LHCN-M2 (cell line): ENCODE results near the gene AKIP1. TPM values are rescaled to one million over a fixed set of nuclear protein-coding genes. Genes with fewer than 3 reads are reported as not detected.
A peak's percentile ranks its signal among the peaks of the same experiment; 100 is the strongest.
"Not testable (repeated sequence)": the region's sequence is repeated elsewhere in the genome, so short reads cannot be mapped to it uniquely, and the experiment has no call there.

Experiments
- DNase-seq: peaks from one replicate; pipeline ENCODE4 v3.0.0-alpha.2; 2012; ENCODE audit warnings: low read depth
- polyA plus RNA-seq: library from polyadenylated mRNA; unstranded; fragments of >200 nt; gene quantifications from one replicate; pipeline ENCODE4 v1.2.1, GENCODE V29; 2012; ENCODE audit warnings: missing spikeins
- total RNA-seq: library from RNA; depleted of rRNA; stranded (reverse); fragments of >200 nt; gene quantifications from 2 replicates; pipeline ENCODE4 v1.2.3, GENCODE V29; 2014; rRNA removed

Gene AKIP1
- 87.8 and 89.8 TPM in 2 replicates for total RNA-seq
- polyA plus RNA-seq, result 80.5 TPM

DNA sequence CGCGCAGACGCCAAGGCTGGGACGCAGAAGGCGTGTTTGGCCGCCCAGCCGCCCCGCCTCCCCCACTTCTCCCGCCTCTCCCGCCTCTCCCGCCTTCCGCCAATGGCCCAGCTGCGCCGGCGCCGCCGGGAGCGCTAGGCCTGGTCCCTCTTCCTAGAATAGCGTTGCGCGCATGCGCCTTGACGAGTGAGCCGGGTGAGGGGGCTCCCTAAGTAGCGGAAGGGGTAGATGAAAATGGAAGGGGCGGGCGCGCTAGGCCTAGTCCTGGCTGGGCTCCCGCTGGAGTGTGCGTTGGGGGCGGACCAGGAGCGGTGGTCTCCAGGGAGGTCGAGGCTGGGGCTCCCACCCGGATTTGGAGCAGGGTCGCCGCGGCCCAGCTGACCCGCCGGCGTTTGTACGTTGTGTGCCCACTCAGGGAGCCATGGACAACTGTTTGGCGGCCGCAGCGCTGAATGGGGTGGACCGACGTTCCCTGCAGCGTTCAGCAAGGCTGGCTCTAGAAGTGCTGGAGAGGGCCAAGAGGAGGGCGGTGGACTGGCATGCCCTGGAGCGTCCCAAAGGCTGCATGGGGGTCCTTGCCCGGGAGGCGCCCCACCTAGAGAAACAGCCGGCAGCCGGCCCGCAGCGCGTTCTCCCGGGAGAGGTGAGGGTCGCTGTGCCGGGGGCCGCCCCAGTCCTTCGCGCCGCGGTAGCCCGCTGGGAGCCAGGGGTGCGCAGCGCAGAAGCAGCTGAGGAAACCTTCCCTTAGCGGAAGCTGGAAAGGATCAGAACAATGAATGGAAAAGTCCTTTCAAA is at the start of gene AKIP1:
AKIP1 (plus strand) TSS at position 161 of the 795 bp plus-strand sequence; CDS start at position 422, 261 bp downstream.
- DNase-seq, result peak; percentile 94

- DNase-seq, result peak; percentile 91
Measured at GRCh38 chr11:8863838-8864237, 47.2 kb upstream of the AKIP1 start.

- no peak for DNase-seq
Measured at GRCh38 chr11:8865304-8865703, 45.7 kb upstream of the AKIP1 start.

GRCh38 chr11:8867035-8867434 is 44.0 kb upstream of the AKIP1 start:
- peak; percentile 4 for DNase-seq

GRCh38 chr11:8867931-8868631 is 42.9 kb upstream of the AKIP1 start:
- DNase-seq, result peak; percentile 56

GRCh38 chr11:8870411-8871170 is 40.4 kb upstream of the AKIP1 start:
- DNase-seq, result peak; percentile 71

DNA sequence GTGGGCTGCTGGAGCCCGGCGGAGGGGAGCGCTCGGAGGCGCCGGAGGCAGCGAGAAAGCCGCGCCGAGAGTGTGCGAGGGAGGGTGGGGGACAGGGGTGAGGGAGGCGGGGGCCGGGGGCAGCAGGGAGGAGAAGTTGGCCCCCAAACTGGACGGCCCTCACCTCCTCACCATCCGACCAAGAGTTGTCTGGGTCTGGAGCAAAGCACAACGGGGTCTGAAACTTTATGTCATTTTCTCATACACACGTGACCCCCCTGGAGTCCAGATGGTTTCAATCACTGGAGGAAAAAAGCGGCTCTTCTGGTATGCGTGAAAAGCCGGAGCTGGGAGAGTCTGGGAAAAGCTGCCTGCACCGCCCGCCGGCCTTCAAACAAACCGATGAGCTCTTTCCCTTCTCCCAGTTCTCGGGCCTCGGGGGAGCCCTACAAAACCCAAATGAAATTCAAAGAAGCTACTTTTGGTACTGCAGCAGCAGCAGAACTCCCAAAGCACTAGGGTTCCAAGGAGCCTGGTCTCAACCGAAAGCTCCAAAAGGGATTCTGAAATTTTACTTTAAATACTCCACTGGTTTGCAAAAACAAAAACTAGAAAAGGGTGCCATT is 39.7 kb upstream of the AKIP1 start:
- DNase-seq, result peak; percentile 88

- DNase-seq, result peak; percentile 5
Measured at GRCh38 chr11:8871962-8872361, 39.0 kb upstream of the AKIP1 start.

GRCh38 chr11:8873741-8874405 is 37.1 kb upstream of the AKIP1 start:
- no peak for DNase-seq

DNA sequence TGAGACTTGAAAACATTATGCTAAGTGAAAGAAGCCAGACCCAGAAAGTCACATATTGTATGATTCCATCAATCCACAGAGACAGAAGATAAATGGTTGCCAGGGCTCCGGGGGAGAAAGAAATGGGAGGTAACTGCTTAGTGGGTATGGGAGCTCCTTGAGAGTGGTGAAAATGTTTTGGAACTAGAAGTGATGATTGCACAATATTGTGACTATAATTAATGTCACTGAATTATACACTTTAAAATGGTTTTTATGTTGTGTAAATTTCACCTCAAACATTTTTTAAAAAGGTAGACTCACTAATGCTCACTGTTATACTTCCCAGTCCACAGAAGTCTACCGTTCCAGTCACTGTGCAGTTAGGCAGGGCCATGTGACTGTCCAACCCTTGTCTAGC is 32.2 kb upstream of the AKIP1 start:
- no peak for DNase-seq

DNA sequence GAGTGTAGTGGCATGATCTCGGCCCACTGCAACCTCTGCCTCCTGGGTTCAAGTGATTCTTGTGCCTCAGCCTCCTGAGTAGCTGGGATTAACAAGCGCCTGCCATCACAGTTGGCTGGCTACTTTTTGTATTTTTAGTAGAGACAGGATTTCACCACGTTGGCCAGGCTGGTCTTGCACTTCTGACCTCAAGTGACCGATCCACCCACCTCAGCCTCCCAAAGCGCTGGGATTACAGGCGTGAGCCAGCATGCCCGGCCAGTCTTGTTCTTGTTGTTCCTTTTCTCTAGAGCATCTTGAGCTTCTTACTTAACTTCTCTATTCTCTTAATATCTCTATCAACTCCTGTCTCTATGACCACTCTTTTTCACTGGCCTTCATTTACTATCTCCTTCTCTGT is 29.4 kb upstream of the AKIP1 start:
- not testable (repeated sequence) for DNase-seq

DNA sequence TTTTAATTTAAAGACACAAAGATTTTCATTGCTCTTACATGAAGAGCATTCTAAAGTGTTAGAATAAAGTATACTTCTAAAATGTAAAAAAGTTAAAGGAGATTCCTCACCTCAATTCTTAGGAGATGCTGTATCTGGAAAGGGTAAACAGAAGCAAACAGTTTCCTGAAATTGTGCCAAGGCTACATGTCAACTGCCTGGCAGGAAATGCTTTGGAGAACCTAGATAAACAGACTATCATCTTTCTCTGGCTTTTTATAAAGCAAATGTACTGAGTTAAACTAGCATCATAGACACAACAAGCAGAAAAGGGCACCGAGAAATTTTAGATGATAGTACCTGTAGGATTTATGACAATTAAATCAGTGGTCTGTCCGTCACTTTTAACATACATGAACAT is 24.7 kb upstream of the AKIP1 start:
- DNase-seq, result no peak

GRCh38 chr11:8891185-8891584 is 19.8 kb upstream of the AKIP1 start:
- not testable (repeated sequence) for DNase-seq

GRCh38 chr11:8899119-8899753 is 11.8 kb upstream of the AKIP1 start:
- no peak for DNase-seq

GRCh38 chr11:8905528-8906165 is 5.3 kb upstream of the AKIP1 start:
- peak; percentile 86 for DNase-seq

DNA sequence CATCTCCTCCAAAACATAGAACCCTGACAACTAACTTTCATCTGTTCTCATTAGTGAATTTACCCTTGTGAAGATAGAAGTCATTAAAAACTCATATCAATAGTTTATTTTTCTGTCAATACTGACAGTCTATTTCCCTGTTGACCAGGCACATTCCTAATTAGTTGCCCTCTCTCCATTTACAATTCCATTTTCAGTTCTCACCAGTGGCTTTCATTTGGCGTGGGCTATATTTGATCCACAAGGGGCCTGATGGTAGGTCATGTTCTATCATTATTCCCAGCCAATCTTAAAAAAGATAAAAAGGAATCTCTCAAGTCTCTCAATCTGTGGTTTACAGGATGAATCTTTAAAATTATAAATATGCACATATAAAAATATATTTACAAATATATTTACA is 3.9 kb upstream of the AKIP1 start:
- DNase-seq, result no peak

- no peak for DNase-seq
Measured at GRCh38 chr11:8908099-8908498, 2.9 kb upstream of the AKIP1 start.

GRCh38 chr11:8910649-8911026 is 351 bp upstream of the AKIP1 start:
- DNase-seq, result no peak

GRCh38 chr11:8913961-8914660 is 3.1 kb downstream of the AKIP1 start:
- peak; percentile 39 for DNase-seq

DNA sequence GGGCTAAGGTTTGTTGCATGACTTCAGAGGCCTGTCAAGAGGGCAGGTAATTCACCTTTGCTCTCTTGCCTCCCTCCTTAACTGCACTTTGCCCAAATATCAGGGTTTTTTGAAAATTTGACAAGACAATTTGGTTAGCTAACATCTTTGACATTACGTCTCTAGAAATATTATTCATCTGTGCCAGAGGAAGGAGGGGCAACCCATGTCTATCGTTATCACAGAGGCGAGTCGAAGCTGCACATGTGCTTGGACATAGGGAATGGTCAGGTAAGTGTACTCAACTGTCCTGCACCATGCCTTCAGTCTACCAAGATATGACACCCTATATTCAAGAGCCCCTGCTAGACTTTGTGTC is 3.7 kb downstream of the AKIP1 start:
- DNase-seq, result no peak
